ENCODE data around the gene LAD1.

DNA sequence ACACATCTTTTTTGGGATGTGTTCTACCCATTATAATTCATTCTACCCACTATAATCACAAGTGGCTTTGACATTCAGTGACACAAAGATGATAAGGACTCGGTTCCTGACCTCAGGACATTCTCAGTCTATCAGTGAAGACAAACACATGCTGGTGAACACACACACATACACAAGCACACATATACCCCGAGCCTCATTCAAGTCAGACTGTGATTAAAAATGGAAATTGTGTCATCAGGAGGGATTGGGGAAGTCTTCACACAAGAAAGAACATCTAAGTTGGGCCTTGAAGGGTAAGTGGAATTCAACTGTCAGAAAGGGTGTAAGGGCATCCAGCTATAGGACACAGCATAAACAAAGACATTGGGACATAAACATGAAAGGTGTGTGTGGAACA, 2.6 kb upstream of the LAD1 start:
- TF ChIP-seq, protein P1, sequence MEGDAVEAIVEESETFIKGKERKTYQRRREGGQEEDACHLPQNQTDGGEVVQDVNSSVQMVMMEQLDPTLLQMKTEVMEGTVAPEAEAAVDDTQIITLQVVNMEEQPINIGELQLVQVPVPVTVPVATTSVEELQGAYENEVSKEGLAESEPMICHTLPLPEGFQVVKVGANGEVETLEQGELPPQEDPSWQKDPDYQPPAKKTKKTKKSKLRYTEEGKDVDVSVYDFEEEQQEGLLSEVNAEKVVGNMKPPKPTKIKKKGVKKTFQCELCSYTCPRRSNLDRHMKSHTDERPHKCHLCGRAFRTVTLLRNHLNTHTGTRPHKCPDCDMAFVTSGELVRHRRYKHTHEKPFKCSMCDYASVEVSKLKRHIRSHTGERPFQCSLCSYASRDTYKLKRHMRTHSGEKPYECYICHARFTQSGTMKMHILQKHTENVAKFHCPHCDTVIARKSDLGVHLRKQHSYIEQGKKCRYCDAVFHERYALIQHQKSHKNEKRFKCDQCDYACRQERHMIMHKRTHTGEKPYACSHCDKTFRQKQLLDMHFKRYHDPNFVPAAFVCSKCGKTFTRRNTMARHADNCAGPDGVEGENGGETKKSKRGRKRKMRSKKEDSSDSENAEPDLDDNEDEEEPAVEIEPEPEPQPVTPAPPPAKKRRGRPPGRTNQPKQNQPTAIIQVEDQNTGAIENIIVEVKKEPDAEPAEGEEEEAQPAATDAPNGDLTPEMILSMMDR (IDR thresholded peaks at IDR 0.05) = no peak
- no peak for TF ChIP-seq POLR2A (IDR thresholded peaks at IDR 0.05)
- TF ChIP-seq POLR2AphosphoS5 (IDR thresholded peaks at IDR 0.05; ENCODE audit: insufficient read depth in 1 of 2, low read depth in 1 of 2) = no peak

All from vagina (tissue), 2 donors.